HG03175 (cell line): ENCODE data around the gene CCDC146.

Experiments used
- ATAC-seq: cut with Tn5 transposase; IDR thresholded peaks from one replicate; pipeline ENCODE4 v1.9.1; 2021; ENCODE audit warnings: mild to moderate bottlenecking, moderate library complexity; ENCODE audit not compliant: unreplicated experiment

CCDC146 gene

DNA sequence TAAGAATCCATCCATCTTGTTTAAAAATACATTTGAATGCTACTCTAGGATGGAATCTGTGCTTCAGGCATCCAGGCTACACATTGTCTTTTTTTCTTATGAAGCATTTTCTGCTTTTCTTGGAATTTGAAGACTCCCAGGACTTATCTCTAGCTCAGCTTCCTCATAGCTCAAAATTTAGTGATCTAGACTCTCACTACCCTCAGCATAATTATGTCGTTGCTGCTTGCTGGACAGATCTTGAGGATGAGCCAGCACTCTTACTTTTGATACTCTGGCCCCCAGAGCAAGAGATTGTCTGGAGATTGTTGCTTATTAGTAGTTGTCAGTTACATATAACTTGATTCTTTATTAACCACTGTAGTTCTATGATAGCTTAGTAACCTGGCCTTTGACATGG lies 160.5 kb downstream of the CCDC146 start:
- no peak for ATAC-seq

DNA sequence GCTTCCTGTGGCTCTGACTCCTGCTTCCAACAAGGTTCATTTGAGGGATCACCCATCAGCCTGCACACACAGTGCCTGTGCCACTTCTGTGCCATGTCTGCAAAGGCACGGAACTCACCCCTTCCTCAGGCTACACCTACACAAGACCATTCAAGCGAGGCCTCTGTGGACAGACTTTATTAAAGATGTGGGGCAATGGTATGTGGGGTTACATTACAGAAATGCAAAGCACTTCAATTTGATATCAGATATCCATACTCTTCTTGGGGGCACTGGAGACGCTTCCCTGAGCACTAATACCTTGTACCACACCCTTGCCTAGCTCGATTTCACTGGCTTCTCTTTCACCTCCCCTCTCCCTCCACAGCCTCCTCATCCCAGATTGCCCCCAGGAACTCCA lies 161.6 kb downstream of the CCDC146 start:
- ATAC-seq = no peak

DNA sequence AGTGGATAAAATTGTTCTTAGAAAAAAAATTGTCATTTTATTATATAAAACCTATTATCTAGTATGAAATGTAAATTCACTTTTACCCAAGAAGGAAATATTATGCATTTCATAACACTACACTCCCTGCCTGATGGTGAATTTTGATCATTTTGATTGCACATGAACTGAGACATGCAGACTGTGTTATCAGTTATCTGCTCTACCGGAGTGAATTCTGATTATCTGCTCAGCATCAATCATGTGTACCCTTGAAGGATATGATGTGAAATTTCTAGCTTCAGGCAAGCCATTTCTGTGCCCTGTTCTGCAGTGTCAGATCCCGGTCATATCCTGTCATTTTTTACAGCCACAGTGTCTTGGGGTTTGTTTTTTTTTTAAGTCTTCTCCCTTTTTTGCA lies 162.2 kb downstream of the CCDC146 start:
- ATAC-seq = no peak

DNA sequence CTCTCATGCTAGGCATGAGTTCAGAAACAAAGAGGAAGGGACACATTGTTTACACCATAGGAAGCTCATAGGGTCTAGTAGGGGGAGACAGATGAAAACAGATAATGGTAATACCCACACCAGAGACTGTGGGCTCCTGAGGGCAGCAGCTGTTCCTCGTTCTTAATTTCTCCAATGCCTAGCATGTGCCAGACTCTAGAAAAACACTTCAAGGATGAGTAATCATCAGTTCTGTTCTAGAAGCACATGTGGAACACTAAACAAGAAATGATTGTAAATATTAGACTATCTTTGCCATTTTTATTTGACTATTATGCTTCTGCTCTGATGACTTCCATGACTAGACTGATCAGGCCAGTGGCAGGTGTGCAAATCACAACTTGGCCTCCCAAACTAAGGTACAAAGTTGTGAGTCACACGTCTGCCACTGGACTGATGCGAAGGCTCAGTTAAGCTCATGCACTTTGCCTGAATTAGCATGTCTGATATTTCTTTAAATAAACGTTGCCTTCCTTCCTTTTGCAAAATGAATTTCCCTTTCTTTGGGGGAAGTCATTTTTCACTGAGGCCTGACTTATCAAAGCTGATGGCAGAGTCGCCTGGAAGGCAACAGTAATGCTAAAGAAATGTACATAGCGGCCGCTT lies 166.4 kb downstream of the CCDC146 start:
- ATAC-seq = no peak

DNA sequence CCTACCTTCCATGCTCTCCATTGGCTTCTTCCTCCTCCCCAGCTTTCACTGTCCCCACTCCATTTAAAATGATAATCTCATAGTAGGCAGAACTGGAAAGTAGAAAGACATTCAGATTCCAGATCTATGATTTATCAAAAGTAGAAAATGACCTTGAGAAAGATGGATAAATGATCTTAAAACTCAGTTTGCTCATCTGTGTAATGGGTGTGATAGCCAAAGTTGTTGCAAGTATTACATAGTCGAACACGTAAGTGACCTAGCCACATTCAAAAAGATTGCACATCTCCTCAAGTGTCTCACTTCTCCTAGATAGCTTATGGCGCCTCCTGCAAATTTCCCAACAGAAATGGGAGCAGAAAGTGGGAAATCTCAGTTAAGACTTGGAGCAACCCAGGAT lies 167.0 kb downstream of the CCDC146 start:
- no peak for ATAC-seq

DNA sequence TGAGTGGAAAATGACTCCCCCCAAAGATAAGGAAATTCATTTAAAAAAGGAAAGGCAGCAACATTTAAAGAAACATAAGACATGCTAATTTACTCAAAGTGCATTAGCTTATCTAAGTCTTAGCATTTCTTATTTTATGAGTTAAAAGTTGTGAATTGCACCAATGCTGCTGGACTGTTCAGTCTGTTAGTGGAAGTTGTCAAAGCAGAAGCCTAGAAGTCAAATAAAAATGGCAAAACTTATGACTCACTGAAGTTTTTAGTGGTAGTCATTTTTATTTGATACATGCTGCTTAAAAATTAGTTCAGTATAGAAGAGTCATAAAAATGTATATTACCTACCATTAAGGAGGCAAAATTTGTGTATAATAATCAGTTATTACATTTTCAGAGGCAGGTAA lies 168.0 kb downstream of the CCDC146 start:
- no peak for ATAC-seq

DNA sequence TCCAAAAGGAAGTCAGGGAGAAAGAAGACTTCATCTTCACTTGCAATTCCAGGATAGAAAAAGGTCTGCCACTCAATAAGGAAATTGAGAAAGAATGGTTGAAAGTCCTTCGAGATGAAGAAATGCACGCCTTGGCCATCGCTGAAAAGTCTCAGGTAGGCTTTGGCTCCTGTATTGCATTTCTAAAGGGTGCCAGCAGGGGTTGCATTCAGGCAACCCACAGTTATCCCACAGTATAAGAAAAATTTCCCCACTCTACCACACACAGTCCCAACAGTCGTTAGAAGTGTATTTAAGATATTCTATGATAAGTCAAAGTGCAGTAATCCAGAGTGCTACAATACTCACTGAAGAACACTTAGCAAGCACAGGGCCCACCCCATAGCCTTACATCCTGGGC lies 170.6 kb downstream of the CCDC146 start:
- no peak for ATAC-seq

DNA sequence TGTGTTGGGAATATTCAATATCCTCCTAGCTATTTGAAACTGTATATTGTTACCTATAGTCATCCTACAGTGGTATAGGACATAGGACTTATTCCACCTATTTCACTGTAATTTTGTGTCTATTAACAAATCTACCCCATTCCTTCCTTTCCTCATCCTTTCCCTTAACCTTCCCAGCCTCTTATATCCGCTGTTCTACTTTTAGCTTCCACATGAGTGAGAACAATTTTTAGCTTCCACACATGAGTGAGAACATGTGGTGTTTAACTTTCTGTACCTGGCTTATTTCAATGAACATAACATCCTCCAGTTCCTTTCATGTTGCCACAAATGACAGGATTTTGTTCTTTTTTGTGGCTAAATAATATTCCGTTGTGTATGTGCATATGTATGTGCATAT lies 173.1 kb downstream of the CCDC146 start:
- ATAC-seq = no peak

DNA sequence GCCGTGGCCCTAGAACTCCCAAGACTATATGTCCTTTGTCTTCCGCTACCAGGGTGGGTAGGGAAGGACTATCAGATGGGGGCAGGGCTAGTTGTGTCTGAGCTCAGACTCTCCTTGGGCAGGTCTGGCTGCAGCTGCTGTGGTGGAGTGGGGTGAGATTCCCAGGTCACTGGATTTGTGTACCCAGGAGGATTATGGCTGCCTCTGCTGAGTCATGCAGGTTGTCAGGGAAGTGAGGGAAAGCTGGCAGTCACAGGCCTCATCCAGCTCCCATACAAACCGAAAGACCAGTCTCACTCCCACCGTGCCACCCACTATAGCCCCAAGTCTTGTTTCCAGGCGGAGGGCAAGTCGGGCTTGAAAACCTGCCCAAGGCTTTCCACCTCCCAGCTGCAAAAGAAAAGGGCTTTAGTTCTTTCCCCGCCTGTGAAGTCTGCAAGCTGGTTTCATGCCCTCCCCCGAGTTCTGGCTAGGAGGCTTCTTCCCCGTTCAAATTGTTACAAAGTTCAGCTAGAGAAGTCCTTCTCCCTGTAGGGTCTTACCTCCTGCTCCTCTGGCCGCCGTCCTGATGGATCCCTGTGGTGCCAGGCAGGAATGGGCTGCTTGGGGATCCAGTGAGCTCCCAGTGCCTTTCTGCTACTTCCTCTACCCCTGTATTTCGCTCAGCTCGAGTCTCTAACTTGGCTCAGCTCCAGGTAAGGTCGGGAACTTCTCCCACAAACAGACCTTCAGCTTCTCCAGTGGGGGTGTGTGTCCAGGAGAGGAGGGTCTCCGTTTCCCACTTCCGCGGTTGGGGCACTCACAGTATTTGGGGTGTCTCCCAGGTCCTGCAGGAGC lies 184.0 kb downstream of the CCDC146 start:
- ATAC-seq = no peak

DNA sequence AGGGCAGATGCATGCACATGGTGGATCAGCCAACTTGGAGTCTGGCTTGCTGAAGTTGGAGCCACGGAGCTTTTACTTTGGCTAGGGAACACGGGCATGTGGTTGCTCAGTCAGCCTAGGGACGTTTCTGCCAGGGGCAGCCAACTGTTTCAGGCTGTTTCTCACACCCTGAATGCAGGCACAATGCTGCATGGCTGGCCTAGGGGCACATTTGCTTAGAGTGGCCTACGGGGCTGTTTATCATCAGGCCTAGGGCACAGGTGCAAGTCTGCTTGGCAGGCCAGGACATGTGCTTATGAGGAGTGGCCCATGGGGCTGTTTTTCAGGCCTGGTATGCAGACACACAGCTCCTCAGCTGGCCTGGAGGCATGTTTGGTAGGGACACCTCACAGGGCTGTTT lies 186.4 kb downstream of the CCDC146 start:
- ATAC-seq = no peak

DNA sequence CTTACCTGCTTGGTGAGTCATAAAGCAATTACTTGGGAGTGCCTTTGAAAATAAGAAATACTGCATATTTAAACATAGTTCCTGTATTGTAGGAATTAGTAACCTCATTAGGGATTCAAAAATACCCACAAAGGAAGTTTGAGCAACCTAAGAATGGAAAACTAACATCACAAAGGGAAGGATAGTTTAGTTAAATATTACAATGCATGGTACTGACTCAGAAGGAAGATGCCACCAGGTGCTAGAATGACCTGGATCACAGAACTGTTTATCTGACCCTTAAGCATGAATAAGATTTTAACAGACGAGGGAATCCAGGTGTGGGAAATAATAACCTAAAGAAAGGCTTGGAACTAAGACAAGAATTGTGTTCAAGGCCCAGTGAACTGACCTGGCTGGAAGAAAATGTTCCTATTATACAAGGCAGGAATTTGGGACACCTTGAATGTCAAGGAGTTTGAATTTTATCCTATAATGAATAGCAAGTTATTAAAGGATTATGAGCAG lies 187.4 kb downstream of the CCDC146 start:
- ATAC-seq = no peak

DNA sequence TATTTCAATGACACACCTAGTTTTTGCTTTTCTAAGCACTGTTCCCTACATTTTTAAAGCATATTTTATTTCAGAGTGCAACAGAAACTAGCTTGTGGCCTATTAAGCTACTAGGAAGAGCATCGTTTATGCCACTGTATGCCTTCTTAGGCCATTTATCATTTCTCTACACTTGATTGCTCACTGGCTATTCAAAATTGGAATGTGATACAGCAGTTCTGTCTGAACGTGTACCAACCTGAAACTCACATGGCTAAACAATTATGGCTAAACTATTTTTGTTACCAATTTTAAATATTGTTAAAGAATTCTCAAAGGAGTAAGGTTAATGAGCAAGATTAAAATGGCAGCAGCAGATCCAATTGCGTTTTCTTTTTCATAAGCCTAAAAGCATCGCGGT lies 188.6 kb downstream of the CCDC146 start:
- ATAC-seq = no peak

DNA sequence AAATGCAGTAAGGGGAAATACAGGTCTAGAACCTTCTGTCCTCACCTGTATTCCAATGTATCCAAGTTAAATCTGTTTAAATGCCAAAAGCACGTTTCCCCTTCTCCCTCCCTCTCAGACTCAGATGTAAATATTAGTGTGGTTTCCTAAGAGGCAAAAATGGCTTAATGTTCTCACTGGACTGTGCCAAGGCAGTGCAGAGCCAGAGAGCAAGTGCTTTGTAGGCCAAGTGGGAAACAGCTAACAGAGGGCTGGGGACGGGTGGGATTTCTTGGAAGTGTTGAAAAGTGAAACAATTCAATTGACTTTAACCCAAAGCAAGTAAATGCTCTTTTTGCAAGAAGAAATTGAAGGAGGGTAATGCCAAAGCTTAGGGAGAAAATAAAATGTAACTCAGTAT lies 190.7 kb downstream of the CCDC146 start:
- no peak for ATAC-seq

DNA sequence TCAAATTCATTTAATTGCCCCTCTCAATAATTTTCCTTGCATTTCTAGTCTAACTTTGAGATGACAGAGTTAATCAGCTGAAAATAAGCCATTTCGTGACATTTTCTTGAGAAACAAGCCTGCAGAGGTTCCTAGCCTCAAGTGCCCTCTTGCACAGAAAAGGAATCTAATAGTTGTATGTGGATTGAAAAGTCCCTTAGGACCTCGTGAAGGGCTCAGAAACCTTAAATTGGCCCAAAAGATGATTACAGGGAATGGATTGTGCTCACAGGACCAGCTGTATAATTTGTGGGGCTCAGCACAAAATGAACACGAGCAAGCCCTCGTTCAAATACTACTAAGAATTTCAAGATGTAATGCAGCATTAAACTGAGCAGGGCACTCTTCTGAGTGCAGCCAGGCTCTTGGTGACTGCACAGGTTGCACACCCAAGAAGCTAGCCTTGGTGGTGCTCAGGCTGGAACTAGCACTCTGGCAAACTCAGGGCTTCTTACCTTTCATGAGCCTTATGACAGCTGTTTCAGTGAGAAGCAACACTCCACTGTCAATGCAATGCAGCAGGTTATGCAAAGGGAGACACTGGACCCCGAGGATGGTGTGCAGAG lies 191.6 kb downstream of the CCDC146 start:
- ATAC-seq = no peak

DNA sequence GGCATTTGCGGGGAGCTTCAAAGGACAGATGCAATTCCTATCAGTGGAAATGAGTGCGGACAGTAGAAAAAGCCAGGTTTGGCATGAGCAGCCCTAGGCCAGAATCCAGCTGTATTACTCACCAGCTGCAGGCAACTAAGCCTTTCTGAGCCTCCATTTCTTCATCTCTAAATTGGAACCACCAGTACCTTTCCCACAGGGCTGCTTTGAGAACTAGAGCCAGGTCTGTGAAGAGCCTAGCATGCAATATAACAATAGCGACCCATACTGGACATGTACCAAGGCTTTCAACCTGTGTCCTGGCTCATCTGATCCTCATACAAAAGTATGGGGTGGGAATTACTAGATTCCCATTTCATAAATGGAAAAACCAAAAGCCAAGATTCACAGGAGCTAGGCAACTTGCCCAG lies 192.8 kb downstream of the CCDC146 start:
- no peak for ATAC-seq

DNA sequence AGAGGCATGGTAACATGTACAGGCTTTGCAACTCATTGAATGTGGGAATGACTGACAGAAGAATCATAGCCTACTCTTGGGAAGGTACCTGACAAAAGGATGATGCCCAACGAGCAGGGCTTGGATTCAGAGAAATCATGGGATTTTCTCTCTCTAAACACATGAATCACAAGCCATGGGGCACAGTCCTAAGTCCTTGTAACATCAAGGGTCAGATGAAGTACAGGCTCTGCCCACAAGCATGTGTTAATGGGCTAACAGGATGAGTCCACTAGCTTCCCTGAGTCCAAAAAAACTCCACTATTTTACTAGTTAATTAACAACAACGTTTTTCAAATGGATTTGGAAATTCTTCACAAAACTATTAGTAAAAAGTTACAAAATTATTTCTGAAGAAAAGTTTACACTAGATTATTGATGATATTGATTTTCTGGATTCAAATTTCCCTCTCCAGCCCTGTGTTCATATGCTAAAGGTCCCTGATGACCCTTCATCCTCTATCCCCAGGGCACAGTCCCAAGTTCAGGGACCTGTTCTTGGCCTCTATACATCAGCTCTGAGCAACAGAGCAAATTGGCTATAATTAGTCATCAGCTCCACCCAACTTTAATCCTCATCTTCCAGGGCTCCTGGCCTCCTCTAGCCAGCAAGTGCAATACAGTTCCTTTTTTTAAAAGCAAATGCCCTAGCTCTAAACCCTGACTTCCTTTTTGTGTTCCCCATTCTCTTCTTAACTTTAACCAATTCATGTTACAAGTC lies 194.0 kb downstream of the CCDC146 start:
- no peak for ATAC-seq

DNA sequence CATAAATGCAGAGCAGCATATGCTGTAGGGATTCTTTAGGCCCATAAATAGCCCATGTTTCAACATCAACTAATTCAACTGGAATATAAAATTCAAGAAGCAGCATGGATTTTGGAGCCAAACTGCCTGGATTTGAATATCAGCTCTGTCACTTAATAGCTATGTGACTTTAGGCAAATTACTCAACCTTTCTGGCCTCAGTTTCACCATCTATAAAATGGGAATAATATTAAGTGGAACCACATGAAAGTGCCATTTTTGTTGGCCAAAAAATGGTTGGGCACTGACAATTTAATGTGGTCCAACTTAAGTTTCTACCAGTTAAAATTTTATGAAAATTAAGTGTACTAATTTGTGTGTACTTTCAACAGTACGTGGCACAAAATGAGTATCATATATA lies 195.6 kb downstream of the CCDC146 start:
- no peak for ATAC-seq

DNA sequence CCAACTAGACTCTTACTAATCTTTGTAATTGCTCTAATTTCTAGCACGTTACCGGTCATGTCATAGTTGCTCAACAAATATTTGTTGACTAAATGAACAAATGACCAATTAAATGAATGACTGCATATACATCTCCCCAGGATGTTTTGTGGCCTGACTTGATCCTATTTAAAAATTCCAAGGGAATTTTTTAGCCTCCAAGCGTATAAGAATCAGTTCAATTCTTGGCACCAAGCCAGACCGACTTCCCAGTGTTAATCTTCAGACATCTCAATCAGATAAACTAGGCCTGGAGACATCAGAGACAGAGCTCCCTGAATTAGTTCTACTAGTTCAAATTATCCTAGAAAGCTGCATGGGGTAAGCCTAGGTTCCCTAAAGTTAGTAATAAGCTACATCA lies 197.7 kb downstream of the CCDC146 start:
- ATAC-seq = no peak

DNA sequence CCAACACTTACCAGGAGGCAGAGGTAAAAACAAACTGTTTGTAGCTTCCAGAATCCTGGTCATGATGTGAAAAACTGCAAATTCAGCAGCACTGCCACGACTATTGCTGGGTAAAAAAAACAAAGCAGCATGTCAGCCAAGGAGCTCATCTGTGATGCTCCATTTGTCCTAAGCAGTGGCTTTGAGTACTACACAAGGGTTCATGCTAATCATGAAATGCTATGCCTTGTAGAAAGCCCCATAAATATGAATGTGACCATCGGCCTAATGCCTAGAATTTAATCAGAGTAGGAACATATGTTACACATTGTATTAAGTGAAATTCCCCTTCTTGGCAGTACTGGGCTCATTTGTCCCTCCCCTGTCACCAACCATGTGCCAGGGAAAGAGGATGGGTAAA lies 198.3 kb downstream of the CCDC146 start:
- ATAC-seq = no peak

DNA sequence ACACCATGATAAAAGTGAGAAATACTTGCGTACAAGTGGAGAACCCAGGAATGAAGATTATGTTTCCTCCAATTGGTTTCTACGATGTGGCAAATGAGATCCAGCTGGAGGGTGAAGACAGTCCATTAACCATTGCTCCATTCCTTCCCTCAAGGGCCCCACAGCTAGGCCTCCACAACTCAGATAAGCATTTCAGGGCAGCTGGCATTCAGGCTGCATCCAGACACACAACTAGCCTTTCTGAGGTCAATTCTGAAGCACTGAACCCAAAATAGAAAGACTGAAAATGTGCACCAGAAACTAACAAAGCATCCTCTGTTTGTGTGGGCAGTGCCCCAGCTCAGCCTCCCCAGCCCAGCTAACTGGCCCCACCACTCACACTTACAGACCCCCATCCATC lies 198.9 kb downstream of the CCDC146 start:
- ATAC-seq = no peak

DNA sequence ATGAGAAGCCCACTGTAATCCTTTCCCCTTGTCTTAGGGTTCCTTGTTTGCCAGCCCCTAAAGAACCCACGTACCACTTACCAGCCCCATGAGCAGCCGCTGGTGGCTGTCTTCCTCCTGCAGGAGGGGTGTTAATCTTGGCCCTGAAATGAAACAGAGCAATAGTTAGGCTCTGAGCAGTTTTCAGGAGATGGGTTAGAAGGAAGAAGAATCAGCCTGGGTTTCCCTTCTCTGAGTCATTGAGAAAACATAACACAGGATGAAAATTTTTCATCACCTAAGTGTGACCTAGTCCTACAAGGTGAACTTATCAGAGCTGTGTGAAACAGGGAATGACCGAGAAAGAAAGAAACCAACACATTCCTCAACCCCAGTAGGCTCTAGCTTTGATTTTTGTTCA lies 203.7 kb downstream of the CCDC146 start:
- ATAC-seq = no peak
